MM.1S (cell line): Measurements from ENCODE around the gene CBX2.

Experiments used
- DNase-seq: peaks from one replicate; pipeline ENCODE4 v3.0.0-alpha.2; 2015
- H2AFZ ChIP-seq: fragments of 300-600 bp; sonication (generic); 2 replicates; pipeline ENCODE4 v1.6.0; 2016; ENCODE audit warnings: antibody characterized with exemption, low read length
- H3F3A ChIP-seq: fragments of 300-600 bp; sonication (generic); 2 replicates; pipeline ENCODE4 v1.6.1; 2016; ENCODE audit warnings: mild to moderate bottlenecking, antibody characterized with exemption, low read length, moderate library complexity, mixed read lengths; ENCODE audit not compliant: insufficient read depth
- H3K27ac ChIP-seq: fragments of 300-600 bp; sonication (generic); 2 replicates; pipeline ENCODE4 v1.5.1; 2016; ENCODE audit warnings: mild to moderate bottlenecking, low read length
- H3K27me3 ChIP-seq: fragments of 300-600 bp; sonication (generic); replicated peaks from 2 replicates; pipeline ENCODE4 v1.6.0; 2016; ENCODE audit warnings: low read length; ENCODE audit not compliant: insufficient read depth
- H3K36me3 ChIP-seq: fragments of 300-600 bp; sonication (generic); replicated peaks from 2 replicates; pipeline ENCODE4 v1.6.1; 2016; ENCODE audit warnings: mild to moderate bottlenecking, low read length, mixed read lengths; ENCODE audit not compliant: insufficient read depth
- H3K4me1 ChIP-seq: fragments of 300-600 bp; sonication (generic); 2 replicates; pipeline ENCODE4 v1.6.1; 2016; ENCODE audit warnings: low read length, mixed read lengths
- H3K4me2 ChIP-seq: fragments of 300-600 bp; sonication (generic); 2 replicates; pipeline ENCODE4 v1.6.0; 2016; ENCODE audit warnings: low read depth, low read length
- H3K4me3 ChIP-seq: fragments of 300-600 bp; sonication (generic); 2 replicates; pipeline ENCODE4 v1.5.1; 2016; ENCODE audit warnings: low read length, mixed read lengths
- H3K79me2 ChIP-seq: fragments of 300-600 bp; sonication (generic); 2 replicates; pipeline ENCODE4 v1.6.1; 2016; ENCODE audit warnings: mixed run types, low read length, mixed read lengths
- H3K9ac ChIP-seq: fragments of 300-600 bp; sonication (generic); 2 replicates; pipeline ENCODE4 v1.6.1; 2016; ENCODE audit warnings: low read length, mixed read lengths
- H3K9me2 ChIP-seq: fragments of 300-600 bp; sonication (generic); replicated peaks from 2 replicates; pipeline ENCODE4 v1.6.1; 2016; ENCODE audit warnings: mild to moderate bottlenecking, low read length, mixed read lengths; ENCODE audit not compliant: insufficient read depth
- H3K9me3 ChIP-seq: fragments of 300-600 bp; sonication (generic); replicated peaks from 2 replicates; pipeline ENCODE4 v1.6.1; 2016; ENCODE audit warnings: mild to moderate bottlenecking, low read length, mixed read lengths; ENCODE audit not compliant: insufficient read depth
- H4K20me1 ChIP-seq: fragments of 300-600 bp; sonication (generic); 2 replicates; pipeline ENCODE4 v1.6.1; 2016; ENCODE audit warnings: mild to moderate bottlenecking, low read length, moderate library complexity, mixed read lengths; ENCODE audit not compliant: insufficient read depth
- CTCF ChIP-seq: fragments of 300-600 bp; sonication (generic); IDR thresholded peaks from 2 replicates; pipeline ENCODE4 v1.5.1; 2016; ENCODE audit warnings: antibody characterized with exemption, low read length, mixed read lengths
- EZH2 ChIP-seq: fragments of 300-600 bp; sonication (generic); optimal IDR thresholded peaks from 2 replicates; pipeline ENCODE3; 2017; ENCODE audit warnings: low read depth, mild to moderate bottlenecking, antibody characterized with exemption, low read length, mixed read lengths
- EZH2phosphoT487 ChIP-seq: fragments of 300-600 bp; sonication (generic); IDR thresholded peaks from 2 replicates; pipeline ENCODE4 v1.6.1; 2018; ENCODE audit warnings: antibody characterized with exemption, low read length

The CBX2 gene

GRCh38 chr17:79811011-79811867, 33.3 kb downstream of the CBX2 start:
- Histone ChIP-seq H4K20me1 (no peaks in the 10 kb centered on the region), H3K9me2 (no peaks in the 10 kb centered on the region), H3K36me3 (no peaks in the 10 kb centered on the region), H3K9me3 (no peaks in the 10 kb centered on the region), H3K4me1 (no peaks in the 10 kb centered on the region), H3K27ac (no peak overlapping the region), H2AFZ (no peak overlapping the region), H3K27me3 (peaks cover 76% of the 10 kb centered on the region), H3F3A (no peaks in the 10 kb centered on the region), H3K79me2 (no peaks in the 10 kb centered on the region), H3K4me3 (no peak overlapping the region), H3K4me2 (no peak overlapping the region), H3K9ac (no peak overlapping the region)
- no peak for TF ChIP-seq EZH2phosphoT487
- TF ChIP-seq CTCF = peak; percentile 53
- TF ChIP-seq EZH2 = peak; percentile 14
- no peak for DNase-seq

- Histone ChIP-seq H3K27me3 (peaks cover 76% of the 10 kb centered on the region), H2AFZ (no peak overlapping the region), H3K9ac (no peak overlapping the region), H3K4me3 (no peak overlapping the region), H3K9me2 (no peaks in the 10 kb centered on the region), H3K36me3 (no peaks in the 10 kb centered on the region), H3K4me1 (no peaks in the 10 kb centered on the region), H3K79me2 (no peaks in the 10 kb centered on the region), H3K27ac (no peak overlapping the region), H3K4me2 (no peak overlapping the region), H4K20me1 (no peaks in the 10 kb centered on the region), H3K9me3 (no peaks in the 10 kb centered on the region), H3F3A (no peaks in the 10 kb centered on the region)
- no peak for DNase-seq
- TF ChIP-seq CTCF (no peak), EZH2 (peak; percentile 40), EZH2phosphoT487 (no peak)
These were observed 34.0 kb downstream of the CBX2 start for GRCh38 chr17:79811868-79812352.

DNA sequence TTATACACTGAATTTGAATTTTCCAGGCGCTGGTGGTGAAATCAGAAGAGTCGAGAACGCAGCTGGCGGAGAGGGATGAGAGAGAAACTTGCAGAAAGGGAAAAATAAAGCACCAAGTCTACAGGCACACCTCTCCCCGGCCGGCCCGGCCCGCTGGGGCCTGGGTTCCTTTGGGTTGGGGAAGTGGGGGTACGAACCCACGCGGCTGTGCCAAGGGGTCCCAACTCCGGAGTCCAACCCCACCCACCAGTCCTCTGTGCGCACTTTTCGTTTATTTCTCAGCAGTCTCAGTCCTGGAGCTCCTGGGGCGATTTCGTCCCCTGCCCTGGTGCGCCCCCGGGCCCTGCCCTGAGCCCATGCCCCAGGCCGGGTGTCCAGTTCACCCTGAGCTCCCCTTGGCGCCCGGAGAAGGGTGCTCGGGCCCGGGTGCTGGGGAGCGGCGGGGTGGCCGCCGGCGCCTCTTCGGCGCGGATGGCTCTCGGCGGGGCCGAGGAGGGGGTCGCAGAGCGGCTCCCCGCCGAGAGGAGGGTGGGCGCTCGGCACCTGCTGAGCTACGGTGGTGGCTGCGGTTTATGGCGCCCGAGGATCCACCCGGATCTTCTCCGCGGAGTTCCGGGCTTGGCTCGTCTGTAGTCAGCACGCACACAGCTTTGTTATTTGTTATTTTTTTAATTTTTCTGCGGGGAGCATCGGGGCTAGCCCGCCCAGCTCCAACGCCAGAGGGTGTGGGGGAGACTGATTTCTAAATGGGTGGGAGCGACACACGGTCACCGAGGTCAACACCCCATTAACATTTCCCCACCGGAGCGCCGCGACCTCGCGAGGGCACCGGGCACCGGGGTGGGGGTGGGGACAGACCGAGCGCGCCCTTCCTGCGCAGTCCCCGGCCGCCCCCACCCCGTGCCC, 34.7 kb downstream of the CBX2 start:
- no peak for DNase-seq
- peaks cover 76% of the 10 kb centered on the region for H3K27me3 ChIP-seq
- no peak overlapping the region for H3K4me2 ChIP-seq
- no peak overlapping the region for H3K4me3 ChIP-seq
- no peak overlapping the region for H2AFZ ChIP-seq
- no peaks in the 10 kb centered on the region for H3F3A ChIP-seq
- H3K36me3 ChIP-seq = no peaks in the 10 kb centered on the region
- H3K9ac ChIP-seq = no peak overlapping the region
- H3K79me2 ChIP-seq = no peaks in the 10 kb centered on the region
- H4K20me1 ChIP-seq = no peaks in the 10 kb centered on the region
- TF ChIP-seq EZH2 = peak; percentile 55
- TF ChIP-seq CTCF = no peak
- H3K9me3 ChIP-seq = no peaks in the 10 kb centered on the region
- no peaks in the 10 kb centered on the region for H3K9me2 ChIP-seq
- H3K4me1 ChIP-seq = no peaks in the 10 kb centered on the region
- H3K27ac ChIP-seq = no peak overlapping the region
